HG02588 (cell line): ENCODE measurements around the gene NDUFS4.
"Not testable (repeated sequence)": the region's sequence is repeated elsewhere in the genome, so short reads cannot be mapped to it uniquely, and the experiment has no call there.

Source experiments
- ATAC-seq: cut with Tn5 transposase; IDR thresholded peaks from one replicate; pipeline ENCODE4 v1.9.1; 2021; ENCODE audit warnings: mild to moderate bottlenecking, moderate library complexity; ENCODE audit not compliant: unreplicated experiment

The NDUFS4 gene

DNA sequence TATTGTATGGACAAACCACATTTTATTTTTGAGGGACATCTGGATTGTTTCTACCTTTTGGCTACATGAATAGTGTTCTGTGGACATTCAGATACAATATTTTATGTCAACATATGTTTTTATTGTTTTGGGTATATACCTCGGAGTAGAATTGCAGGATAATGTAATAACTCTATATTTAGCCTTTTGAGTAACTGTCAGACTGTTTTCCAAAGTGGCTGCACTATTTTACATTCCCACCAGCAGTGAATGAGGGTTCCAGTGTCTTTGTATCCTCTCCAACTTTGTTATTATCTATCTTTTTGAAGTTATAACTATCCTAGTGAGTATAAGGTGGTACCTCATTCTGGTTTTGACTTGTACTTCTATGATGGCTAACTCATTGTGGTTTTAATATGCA lies 11.0 kb downstream of the NDUFS4 start:
- ATAC-seq: no peak

DNA sequence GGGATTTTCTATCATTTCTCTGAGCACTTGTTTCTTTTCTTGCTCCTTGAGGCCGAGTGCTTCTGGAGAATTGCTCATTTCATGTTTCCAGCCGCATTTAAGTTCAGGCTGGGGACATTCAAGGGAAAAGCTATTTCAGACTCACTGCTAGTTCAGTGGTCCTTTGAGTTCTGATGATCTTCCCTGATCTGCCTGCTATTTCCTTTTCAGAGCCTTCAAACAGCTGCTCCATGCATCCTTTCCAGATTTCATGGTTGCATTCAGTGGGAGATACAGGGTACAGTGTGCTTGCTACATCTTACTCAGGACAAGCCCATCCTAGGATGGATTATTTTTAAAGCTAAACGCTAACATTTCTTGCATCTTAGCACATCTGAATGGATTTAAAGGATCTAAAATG lies 14.7 kb downstream of the NDUFS4 start:
- ATAC-seq: no peak

DNA sequence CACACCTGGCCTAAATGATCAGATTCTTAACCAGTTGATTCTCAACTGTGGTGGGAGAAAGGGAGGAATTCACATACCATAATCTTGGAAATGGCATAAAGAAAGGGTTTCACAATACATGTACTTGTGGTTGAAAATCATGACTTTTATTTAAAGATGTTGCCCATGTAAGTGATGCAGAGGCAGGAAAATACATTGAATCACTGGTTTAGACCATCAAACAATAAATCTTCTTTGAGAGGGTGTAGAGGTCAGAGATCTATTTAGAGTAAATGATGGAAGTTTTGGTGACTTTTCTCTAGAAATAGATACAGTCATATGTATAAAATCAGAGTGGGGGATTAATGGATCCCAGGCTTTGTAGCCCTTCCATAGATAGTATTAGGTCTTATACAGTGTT lies 15.4 kb downstream of the NDUFS4 start:
- ATAC-seq: no peak

DNA sequence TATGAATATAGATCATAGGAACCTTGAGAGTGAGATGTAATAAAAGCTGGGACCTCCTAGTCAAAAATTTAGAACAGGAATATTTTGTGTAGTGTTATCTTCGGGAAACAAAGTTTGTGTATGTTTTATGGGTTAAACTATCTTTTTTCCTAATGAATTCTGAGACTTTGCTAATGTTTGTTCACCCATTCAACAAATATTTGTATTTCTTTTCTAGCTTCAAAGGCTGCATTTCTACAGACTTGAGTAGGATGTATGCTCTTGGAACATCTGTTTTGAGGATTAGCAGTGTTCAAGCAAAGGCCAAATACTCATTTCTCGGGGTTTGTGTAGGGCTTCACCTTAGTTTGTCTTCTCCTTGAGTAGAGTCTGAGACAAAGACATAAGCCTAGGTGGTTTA lies 16.2 kb downstream of the NDUFS4 start:
- no peak for ATAC-seq

DNA sequence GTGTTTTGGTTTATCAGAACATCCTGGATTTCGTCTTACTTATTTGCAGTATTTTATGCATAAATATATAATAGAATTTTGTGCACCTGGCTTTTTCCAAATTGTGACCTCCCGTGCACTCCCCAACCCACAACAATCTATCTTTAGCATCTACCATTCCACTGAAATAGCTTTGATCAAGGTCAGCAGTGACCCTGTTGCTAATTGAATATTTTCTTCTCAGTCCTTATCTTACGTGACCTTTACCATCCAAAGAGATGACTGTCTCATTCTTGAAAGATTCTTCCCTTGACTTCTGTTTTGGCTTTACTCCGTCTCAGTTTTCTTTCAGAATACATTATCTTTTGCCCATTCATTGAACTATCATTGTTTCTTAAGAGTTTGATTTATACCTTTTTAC lies 18.4 kb downstream of the NDUFS4 start:
- ATAC-seq: no peak

DNA sequence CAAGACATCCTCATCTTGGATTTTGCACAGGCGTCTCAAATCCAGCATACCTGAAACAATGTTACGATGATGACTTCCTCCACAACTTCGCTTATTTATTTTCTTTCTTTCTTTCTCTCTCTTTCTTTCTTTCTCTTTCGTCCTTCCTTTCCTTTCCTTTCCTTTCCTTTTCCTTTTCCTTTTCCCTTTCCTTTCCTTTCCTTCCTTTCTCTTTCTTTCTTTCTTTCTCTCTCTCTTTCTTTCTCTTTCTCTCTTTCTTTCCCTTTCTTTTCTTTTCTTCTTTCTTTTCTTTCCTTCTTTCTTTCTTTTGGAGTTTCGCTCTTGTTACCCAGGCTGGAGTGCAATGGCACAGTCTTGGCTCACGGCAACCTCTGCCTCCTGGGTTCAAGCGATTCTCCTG lies 20.1 kb downstream of the NDUFS4 start:
- ATAC-seq: no peak

DNA sequence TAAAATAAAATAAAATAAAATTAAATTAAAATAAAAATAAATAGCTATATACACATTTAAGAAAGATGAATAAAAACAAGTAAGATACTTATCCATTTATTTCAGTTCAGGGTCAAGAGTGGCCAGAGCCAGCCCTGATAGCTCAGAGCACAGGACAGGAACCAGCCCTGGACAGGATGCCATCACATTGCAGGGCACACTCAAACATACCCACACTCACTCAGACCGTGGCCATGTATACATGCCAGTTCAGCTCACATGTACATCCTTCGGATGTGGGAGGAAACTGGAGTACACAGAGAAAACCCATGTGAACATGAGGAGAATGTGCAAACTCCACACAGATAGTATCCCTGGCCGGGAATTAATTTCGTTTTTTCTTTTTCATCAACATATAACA lies 21.8 kb downstream of the NDUFS4 start:
- ATAC-seq: no peak

DNA sequence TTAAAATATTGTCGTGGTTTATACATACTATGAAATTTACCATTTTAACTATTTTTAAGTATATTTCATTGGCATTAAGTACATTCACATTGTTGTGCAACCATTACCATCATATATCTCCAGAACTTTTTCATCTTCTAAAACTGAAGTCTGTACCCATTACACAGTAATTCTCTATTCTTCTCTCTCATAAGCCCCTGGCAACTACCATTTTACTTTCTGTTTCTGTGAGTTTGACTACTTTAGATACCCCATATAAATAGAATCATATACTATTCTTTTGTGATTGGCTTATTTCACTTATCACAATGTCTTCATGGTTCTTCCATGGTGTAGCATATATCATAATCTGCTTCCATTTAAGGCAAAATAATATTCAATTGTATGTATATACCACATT lies 30.3 kb downstream of the NDUFS4 start:
- ATAC-seq: no peak

DNA sequence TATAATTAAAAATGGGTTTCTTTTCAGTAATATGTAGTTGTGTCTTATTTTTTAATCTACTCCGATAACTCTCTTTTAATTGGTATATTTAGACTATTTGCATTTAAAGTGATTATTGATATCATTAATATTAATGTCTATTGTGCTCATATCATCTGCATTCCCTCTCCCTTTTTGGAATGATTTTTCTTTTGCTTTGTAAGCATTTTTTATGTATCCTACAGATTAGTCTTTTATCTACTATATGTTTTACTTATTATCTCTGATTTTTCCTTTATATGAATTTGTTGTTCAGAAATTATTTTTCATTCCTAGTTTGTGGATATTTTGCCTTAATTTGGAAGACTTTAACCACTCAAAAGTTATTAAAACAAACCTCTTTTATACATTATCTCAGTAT lies 34.0 kb downstream of the NDUFS4 start:
- no peak for ATAC-seq

DNA sequence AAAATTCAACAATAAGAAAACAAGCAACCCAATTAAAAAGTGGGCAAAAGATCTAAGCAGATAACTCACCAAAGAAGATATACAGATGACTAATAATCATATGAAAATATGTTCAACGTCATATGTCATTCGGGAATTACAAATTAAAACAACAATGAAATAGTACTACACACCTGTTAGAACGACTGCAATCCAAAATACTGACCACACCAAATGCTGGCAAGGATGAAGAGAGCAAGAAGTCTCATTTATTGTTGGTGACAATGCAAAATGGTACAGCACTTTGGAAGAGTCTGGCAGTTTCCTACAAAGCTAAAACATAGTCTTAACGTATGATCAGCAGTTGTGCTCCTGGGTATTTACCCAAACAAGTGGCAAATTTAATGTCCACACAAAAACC lies 37.5 kb downstream of the NDUFS4 start:
- no peak for ATAC-seq

DNA sequence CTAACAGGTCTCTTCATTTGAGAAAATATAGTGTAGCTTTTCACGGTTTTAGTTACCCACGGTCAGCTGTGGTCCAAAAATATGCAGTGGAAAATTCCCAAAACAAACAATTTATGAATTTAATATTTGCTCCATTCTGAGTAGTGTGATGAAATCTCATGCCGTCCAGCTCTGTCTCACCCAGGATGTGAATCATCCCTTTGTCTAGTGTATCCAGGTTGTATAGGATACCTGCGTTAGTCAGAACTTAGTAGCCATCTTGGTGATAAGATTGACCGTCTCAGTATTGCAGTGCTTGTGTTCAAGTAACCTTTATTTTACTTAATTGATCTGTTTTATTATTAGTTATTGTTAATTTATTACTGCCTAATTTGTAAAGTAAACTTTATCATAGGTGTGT lies 41.1 kb downstream of the NDUFS4 start:
- ATAC-seq: no peak

DNA sequence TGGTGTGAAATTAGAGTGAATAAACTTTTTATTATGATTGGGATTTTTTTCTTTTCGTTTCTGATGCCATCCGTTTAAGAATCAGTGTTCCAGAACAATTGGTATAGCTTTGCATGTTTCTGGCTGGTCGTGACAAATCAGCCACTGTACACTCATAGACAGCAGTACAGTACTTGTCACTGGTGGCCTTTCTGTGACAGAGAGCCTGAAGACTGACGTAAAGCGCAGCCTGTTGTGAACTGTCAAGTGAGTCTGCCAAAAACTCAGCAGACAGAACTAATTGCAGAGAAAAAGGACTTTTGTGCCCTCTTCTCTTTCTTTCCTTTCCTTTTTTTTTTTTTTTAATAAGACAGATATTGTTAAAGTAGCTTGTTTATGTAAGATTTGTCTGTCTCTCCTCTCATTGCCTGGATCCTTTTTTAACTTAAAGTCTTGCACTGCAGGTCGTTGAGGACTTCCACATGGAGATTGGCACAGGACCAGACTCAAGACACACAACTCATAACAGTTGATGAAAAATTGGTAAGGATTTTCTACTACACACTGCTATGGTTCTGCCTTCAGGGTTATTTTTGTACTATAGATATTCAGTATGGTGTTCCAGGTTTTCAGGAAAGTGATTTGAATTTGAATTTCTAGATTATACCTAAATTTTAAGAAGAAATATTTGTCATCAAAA lies 42.7 kb downstream of the NDUFS4 start:
- ATAC-seq: no peak

DNA sequence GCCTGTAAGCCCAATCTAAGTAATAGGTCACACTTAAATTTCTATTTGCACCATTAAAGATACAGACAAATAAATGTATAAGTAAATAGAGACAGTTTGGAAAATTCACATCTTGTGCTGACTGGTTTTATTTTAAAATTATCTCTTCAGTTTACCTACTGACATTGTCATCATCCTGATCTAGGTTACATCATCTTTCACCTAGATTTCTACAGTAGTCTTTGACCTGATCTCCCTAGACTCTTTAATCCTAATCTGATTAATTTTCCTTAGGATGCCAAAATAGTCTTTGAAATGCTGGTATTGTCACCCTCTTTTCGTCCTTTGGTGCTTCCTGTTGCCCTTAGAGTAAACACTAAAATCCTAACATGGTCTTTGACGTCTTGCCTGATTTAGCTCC lies 43.9 kb downstream of the NDUFS4 start:
- ATAC-seq: no peak

DNA sequence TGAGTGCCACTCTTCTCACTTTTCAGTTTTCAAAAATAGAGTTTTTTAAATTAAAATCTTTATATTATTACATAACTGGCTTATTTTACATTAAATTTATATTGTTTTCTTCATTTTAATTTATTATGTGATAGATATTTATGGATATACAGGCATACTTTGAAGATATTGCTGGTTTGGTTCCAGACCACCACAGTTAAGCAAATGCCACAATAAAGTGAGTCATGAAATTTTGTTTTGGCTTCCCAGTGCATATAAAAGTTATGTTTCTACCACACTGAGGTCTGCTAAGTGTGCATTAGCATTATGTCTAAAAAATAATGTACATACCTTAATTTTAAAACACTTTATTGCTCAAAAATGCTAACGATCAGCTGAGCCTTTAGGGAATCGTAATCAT lies 47.4 kb downstream of the NDUFS4 start:
- ATAC-seq: no peak

DNA sequence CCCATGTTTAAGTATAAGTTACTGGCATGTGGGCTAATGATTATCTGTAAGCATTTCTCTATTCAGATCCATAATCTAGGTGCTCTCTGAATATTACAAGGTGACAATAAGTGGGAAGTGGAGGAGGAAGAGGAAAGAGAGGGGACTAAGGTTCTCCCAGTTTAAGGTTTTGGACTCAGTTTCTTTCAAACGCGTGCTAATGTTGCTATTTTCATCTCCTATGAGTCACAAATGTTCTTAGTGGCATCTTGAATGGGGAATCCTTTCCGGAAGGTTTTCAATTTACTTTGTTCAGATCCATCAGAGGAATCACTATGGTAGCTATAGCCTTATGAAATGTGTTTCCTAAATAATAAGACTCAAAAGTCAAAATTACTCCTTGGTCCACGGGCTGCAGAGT lies 48.5 kb downstream of the NDUFS4 start:
- not testable (repeated sequence) for ATAC-seq

DNA sequence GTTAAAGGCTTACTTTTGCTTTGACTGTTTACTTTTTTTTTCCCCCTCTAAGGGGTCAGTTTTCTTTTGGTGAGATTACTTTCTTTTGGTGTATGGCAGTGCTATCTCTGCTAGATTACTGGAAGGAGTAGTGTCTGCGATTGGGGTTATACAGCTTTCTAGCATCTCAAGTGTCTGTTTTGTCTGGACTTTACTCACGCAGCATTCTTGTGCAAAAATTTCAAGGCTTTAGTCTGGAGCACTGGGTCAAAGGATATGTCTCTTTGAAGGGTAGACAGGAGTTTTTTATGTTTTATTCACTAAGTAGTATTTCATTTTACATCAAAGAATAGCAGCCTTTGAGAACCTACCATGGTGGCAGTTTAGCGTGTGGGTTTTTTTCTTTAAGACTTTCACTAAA lies 52.6 kb downstream of the NDUFS4 start:
- ATAC-seq: no peak

DNA sequence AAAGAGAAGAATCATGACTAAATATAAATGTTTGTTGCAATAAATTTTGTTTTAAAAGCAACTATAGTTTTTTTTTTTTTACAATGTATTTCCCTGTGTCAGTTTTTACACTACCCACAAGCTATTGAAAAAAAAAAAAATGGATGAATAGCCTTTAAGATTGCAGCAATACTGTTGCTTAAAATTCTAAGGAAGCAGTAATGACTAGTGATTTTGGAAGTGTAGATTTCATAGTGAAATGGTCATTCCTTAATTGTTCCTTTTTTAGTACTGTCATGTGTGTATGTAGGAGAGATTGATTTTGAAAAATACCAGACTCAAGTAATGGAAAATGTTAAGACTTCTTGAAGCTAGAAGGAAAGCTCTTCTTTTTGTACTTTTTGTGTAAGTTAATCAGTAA lies 53.1 kb downstream of the NDUFS4 start:
- ATAC-seq: no peak

DNA sequence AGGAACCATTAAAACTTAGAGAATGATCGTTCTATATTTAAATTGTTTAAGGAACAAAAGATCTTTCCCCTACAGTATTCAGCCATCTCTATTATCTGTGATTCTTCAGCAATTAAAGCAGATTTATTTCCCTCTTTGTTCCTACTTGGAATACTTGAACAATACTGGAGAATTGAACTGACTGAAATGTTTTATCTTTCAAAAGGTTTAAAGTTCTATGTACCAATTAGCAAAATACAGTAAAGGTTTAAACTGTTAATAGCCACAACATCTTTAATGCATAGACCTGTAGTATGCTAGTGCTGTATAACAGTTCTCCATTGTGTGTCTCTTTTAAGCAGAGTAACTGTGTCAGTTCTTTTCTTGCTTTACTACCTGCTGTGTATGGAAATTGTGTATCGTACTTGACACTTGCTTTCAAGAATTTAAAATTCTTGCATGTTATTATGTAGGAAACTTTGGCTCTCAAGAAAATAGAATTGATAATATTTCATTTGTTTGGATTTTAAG lies 54.0 kb downstream of the NDUFS4 start:
- no peak for ATAC-seq

DNA sequence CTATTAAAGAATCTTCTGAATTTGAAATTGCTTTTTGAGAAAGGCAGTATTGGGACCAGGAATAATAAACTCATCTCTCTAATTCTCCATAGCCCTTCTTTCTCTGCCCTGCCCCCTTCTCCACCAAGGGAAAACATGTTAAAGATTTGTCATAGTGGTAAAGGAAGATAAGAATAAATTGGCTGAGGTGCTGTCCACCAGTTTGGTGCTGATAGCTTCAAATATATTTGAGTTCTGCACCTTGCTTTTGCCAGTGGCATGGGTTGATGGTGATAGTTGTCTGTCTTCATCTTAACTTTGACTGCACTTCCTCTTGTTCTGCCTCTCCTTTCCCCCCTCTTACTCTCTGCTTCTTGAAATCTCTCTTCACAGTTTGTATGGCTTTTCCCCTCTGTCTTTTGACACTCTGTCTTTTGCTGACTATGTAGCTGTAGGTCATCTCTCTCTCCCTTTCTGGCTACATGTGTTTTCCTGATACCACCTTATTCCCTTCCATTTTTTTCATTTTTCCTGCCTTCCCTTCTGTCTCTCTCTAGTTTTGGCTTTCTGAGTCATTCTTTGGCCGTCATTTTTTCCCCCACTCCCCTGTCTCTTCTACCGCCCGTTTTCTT lies 56.6 kb downstream of the NDUFS4 start:
- no peak for ATAC-seq

DNA sequence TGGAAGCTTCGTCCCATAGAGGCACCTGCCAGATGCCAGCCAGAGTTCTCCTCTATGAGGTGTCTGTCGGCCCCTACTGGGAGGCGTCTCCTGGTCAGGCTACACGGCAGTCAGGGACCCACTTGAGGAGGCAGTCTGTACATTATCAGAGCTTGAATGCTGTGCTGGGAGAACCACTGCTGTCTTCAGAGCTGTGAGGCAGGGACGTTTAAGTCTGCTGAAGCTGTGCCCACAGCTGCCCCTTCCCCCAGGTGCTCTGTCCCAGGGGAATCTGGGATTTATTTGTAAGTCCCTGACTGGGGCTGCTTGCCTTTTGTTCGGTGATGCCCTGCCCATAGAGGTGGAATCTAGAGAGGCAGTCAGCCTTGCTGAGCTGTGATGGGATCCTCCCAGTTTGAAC lies 70.8 kb downstream of the NDUFS4 start:
- ATAC-seq: no peak

DNA sequence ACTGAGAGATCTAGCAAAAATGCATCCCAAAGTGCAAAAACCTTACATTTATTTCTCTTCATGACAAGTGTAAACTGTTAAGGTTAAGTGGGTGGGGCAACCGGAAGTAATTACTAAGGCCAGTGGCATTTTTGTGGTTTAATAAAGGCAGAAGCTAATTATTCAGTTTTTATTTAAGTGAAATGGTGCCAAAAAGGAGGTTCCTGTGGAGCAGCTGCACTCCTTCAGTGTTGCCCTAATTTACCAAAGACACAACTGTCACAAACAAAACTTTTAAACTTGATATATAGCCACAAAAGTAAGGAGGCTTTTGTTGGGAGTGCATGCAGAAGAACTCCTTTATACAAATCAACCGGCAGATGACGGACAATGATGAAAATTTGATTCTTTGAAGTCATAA lies 81.6 kb downstream of the NDUFS4 start:
- ATAC-seq: no peak

DNA sequence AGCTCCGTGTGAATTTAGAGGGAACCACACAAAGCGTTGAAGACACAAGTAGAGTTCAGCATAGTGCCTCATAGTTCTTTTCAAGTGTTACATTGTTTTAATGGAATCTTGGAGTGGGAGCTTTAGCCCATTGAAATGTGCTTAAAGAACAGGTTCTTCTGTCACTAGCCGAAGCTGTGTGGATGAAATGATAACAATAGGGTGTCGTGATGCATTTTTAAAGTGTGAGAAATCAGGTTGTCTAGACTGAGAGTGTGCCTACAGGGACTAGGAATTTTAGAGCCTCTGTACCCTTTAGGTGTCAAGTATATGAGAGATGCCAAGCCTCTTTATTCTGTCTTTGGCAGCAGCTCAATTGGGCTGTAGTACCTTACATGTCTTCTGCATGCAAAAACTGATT lies 83.0 kb downstream of the NDUFS4 start:
- no peak for ATAC-seq

DNA sequence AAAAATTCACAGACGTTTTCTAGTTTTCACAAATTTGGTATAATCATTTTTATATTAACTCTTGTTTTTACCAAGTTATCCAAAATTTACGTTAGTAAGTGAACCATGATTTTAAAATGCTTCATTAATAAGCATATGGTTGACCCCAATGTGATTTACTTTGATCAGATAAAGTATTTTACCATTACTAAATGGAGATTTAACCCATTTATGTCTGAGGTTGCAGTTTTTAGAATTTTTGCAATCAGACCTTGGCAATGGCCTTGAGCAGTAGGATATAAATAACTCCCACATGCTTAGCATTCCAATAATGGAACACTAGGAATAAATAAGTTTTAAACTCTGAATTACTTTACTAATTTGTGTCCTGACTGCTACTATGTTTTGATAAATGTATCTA lies 84.6 kb downstream of the NDUFS4 start:
- no peak for ATAC-seq
